Measurements from ENCODE around the gene CCDC194.

DNA sequence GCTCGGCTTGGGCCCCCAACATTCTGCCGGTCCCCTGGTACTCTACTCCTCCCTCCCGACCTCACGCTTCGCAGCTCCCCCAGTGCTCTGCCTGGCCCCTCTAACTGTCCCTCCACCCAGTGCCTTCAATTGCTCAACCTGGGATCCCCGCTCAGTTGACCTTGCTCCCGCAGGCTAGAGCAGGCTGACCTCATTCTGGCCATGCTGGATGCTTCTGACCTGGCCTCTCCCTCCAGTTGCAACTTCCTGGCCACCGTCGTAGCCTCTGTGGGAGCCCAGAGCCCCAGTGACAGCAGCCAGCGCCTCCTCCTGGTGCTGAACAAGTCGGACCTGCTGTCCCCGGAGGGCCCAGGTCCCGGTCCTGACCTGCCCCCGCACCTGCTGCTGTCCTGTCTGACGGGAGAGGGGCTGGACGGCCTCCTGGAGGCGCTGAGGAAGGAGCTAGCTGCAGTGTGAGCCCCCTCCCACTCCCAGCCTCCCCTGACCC lies 53.1 kb downstream of the CCDC194 start:
- TF ChIP-seq, protein P1, sequence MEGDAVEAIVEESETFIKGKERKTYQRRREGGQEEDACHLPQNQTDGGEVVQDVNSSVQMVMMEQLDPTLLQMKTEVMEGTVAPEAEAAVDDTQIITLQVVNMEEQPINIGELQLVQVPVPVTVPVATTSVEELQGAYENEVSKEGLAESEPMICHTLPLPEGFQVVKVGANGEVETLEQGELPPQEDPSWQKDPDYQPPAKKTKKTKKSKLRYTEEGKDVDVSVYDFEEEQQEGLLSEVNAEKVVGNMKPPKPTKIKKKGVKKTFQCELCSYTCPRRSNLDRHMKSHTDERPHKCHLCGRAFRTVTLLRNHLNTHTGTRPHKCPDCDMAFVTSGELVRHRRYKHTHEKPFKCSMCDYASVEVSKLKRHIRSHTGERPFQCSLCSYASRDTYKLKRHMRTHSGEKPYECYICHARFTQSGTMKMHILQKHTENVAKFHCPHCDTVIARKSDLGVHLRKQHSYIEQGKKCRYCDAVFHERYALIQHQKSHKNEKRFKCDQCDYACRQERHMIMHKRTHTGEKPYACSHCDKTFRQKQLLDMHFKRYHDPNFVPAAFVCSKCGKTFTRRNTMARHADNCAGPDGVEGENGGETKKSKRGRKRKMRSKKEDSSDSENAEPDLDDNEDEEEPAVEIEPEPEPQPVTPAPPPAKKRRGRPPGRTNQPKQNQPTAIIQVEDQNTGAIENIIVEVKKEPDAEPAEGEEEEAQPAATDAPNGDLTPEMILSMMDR (IDR thresholded peaks at IDR 0.05), result no peak
- TF ChIP-seq POLR2A (IDR thresholded peaks at IDR 0.05), result no peak
